ENCODE data around the gene VMP1.

DNA sequence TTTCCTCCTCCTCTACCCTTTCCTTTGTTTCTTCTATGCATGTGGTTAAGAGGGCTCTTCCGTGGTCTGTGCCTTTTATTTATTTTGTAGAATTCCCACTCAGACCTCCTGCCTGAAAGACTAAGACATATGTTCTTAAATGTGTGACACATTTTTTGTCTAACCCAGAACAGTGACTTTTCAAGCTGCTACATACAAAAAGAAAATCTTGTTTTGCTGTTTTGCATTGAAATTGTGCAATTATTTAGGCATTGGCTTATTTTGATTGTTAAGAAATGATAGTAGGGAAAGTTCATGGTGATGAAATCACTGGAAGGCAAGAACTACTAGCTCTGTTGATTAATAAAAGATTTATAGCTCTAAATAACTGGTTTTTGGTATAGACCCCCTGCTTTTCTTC is 108.5 kb downstream of the VMP1 start:
- TF ChIP-seq POLR2A (IDR thresholded peaks at IDR 0.05) = no peak
- TF ChIP-seq, protein P1, sequence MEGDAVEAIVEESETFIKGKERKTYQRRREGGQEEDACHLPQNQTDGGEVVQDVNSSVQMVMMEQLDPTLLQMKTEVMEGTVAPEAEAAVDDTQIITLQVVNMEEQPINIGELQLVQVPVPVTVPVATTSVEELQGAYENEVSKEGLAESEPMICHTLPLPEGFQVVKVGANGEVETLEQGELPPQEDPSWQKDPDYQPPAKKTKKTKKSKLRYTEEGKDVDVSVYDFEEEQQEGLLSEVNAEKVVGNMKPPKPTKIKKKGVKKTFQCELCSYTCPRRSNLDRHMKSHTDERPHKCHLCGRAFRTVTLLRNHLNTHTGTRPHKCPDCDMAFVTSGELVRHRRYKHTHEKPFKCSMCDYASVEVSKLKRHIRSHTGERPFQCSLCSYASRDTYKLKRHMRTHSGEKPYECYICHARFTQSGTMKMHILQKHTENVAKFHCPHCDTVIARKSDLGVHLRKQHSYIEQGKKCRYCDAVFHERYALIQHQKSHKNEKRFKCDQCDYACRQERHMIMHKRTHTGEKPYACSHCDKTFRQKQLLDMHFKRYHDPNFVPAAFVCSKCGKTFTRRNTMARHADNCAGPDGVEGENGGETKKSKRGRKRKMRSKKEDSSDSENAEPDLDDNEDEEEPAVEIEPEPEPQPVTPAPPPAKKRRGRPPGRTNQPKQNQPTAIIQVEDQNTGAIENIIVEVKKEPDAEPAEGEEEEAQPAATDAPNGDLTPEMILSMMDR (IDR thresholded peaks at IDR 0.05) = no peak
